Measurements from ENCODE around the gene ATP6V1C2.

DNA sequence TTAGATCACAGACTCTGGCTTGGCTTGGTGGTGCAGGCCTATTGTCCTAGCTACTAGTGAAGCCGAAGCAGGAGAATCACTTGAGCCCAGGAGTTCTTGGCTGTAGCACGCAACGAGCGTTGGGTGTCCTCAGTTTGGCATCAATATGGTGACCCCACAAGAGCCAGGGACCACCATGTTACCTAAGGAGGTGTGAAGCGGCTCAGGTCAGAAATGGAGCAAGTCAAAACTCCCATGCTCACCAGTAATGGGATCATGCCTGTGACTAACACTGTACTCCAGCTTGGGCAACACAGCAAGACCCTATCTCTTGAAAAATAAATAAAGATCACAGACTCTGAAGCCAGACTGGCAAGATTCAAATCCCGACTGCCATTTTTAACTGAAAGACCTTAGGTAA, 29.9 kb upstream of the ATP6V1C2 start:
- TF ChIP-seq TARDBP (IDR thresholded peaks at IDR 0.05) (no peak), FOXK2 (IDR thresholded peaks at IDR 0.05) (no peak), SP1 (IDR thresholded peaks at IDR 0.05) (no peak), FOXA1 (IDR thresholded peaks at IDR 0.05) (no peak), ZNF384 (IDR thresholded peaks at IDR 0.05) (no peak), FOXM1 (IDR thresholded peaks at IDR 0.05; ENCODE audit: borderline replicate concordance) (no peak), HDGF (IDR thresholded peaks at IDR 0.05; ENCODE audit: borderline replicate concordance) (no peak), CTBP1 (IDR thresholded peaks at IDR 0.05; ENCODE audit: borderline replicate concordance) (no peak), BHLHE40 (IDR thresholded peaks at IDR 0.05; ENCODE audit: borderline replicate concordance) (no peak), ARNT (IDR thresholded peaks at IDR 0.05) (no peak), L3MBTL2 (conservative IDR thresholded peaks at IDR 0.05) (no peak)
- TF ChIP-seq, protein P1, sequence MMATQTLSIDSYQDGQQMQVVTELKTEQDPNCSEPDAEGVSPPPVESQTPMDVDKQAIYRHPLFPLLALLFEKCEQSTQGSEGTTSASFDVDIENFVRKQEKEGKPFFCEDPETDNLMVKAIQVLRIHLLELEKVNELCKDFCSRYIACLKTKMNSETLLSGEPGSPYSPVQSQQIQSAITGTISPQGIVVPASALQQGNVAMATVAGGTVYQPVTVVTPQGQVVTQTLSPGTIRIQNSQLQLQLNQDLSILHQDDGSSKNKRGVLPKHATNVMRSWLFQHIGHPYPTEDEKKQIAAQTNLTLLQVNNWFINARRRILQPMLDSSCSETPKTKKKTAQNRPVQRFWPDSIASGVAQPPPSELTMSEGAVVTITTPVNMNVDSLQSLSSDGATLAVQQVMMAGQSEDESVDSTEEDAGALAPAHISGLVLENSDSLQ (IDR thresholded peaks at IDR 0.05), result no peak
